B cell (primary cell): Measurements from ENCODE around the gene CYTH4. TPM values are rescaled to one million over a fixed set of nuclear protein-coding genes. Genes with fewer than 3 reads are reported as not detected.

ENCODE experiments used
- ATAC-seq: fragments of 200-7000 bp; cut with Tn5 transposase; one replicate; pipeline ENCODE4 v1.10.0; 2021; ENCODE audit warnings: low read depth, mild to moderate bottlenecking, moderate number of reproducible peaks, moderate library complexity
- CTCF ChIA-PET: fragments of 350-600 bp; sonication (Branson Sonifier 250); formaldehyde crosslinking; loops from one replicate; lab custom pipeline; 2021; ENCODE audit warnings: antibody characterized with exemption, inconsistent platforms; lab: Charles Lee
- POLR2A ChIA-PET: fragments of 350-600 bp; sonication (Branson Sonifier 250); formaldehyde crosslinking; loops from one replicate; lab custom pipeline; 2021; ENCODE audit warnings: antibody characterized with exemption; lab: Charles Lee
- DNase-seq: peaks from one replicate; pipeline ENCODE4 v3.0.0; 2013
- H2AFZ ChIP-seq: 2 replicates; pipeline ENCODE4 v1.6.1; 2012; ENCODE audit warnings: mild to moderate bottlenecking, low read depth, low read length; ENCODE audit not compliant: insufficient read depth, poor library complexity, severe bottlenecking
- H3K27ac ChIP-seq, 2 donors: 1 replicate in 1 of 2; 2 replicates in 1 of 2; pipeline ENCODE4 v1.5.1; 2012 to 2013; ENCODE audit warnings: low read length in 2 of 2, mild to moderate bottlenecking in 2 of 2, moderate library complexity in 1 of 2
- H3K27me3 ChIP-seq, 4 experiments: fragments of 200-600 bp in 1 of 4; sonication (generic) in 1 of 4; replicated peaks in 1 of 4; 1 replicate in 2 of 4; 2 replicates in 2 of 4; pipeline versions ENCODE4 v1.6.1 to v1.7.0; 2013 to 2016; ENCODE audit warnings: low read length in 3 of 4, mild to moderate bottlenecking in 2 of 4, mixed read lengths in 1 of 4, moderate library complexity in 1 of 4; ENCODE audit not compliant: insufficient read depth in 4 of 4, control insufficient read depth in 3 of 4; ENCODE audit errors: control extremely low read depth in 1 of 4
- H3K36me3 ChIP-seq, 2 experiments: replicated peaks in 1 of 2; 1 replicate in 1 of 2; 2 replicates in 1 of 2; pipeline versions ENCODE4 v1.6.1 to v1.7.1; 2013; ENCODE audit warnings: low read length in 1 of 2; ENCODE audit not compliant: insufficient read depth in 2 of 2, control insufficient read depth in 1 of 2; ENCODE audit errors: control extremely low read depth in 1 of 2, extremely low read depth in 1 of 2
- H3K4me1 ChIP-seq, 2 donors: fragments of 200-600 bp in 1 of 2; sonication (generic) in 1 of 2; 1 replicate in 1 of 2; 2 replicates in 1 of 2; pipeline versions ENCODE4 v1.5.1 to v1.6.1; 2013 to 2017; ENCODE audit warnings: low read length in 2 of 2; ENCODE audit not compliant: control insufficient read depth in 2 of 2, insufficient read depth in 2 of 2
- H3K4me2 ChIP-seq: replicated peaks from 2 replicates; pipeline ENCODE3; 2012; ENCODE audit warnings: mild to moderate bottlenecking, low read depth, low read length; ENCODE audit not compliant: poor library complexity, severe bottlenecking
- H3K4me3 ChIP-seq, 5 experiments: fragments of 200-600 bp in 1 of 5; sonication (generic) in 1 of 5; 1 replicate in 3 of 5; 2 replicates in 2 of 5; pipeline versions ENCODE4 v1.5.1 to v1.7.0; 2011 to 2016; ENCODE audit warnings: low read length in 4 of 5, mild to moderate bottlenecking in 4 of 5, low read depth in 2 of 5, control low read depth in 1 of 5, moderate library complexity in 1 of 5; ENCODE audit not compliant: insufficient read depth in 1 of 5; ENCODE audit errors: control extremely low read depth in 1 of 5, extremely low read depth in 1 of 5
- H3K79me2 ChIP-seq: fragments of 200-600 bp; sonication (generic); one replicate; pipeline ENCODE4 v1.6.0; 2016; ENCODE audit warnings: low read length; ENCODE audit not compliant: control insufficient read depth, insufficient read depth
- H3K9ac ChIP-seq: fragments of 200-600 bp; sonication (generic); 2 replicates; pipeline ENCODE4 v1.6.1; 2017; ENCODE audit warnings: mild to moderate bottlenecking, low read length, moderate library complexity
- H3K9me3 ChIP-seq, 3 donors: one replicate each; pipeline versions ENCODE4 v1.6.1 to v1.7.1; 2013; ENCODE audit warnings: low read length in 2 of 3; ENCODE audit not compliant: control insufficient read depth in 2 of 3, insufficient read depth in 1 of 3; ENCODE audit errors: control extremely low read depth in 1 of 3
- H4K20me1 ChIP-seq: 2 replicates; pipeline ENCODE4 v1.6.0; 2012; ENCODE audit warnings: mild to moderate bottlenecking, low read length; ENCODE audit not compliant: insufficient read depth, control insufficient read depth, poor library complexity, severe bottlenecking
- H3K27ac Mint-ChIP-seq: one replicate; pipeline ENCODE4 v1.8.0; 2021; ENCODE audit warnings: mixed read lengths
- H3K27me3 Mint-ChIP-seq: one replicate; pipeline ENCODE4 v1.8.0; 2021; ENCODE audit warnings: mixed read lengths
- H3K4me1 Mint-ChIP-seq: one replicate; pipeline ENCODE4 v1.8.0; 2021; ENCODE audit warnings: mixed read lengths
- H3K4me3 Mint-ChIP-seq: one replicate; pipeline ENCODE4 v1.8.0; 2021; ENCODE audit warnings: mixed read lengths
- H3K9me3 Mint-ChIP-seq: one replicate; pipeline ENCODE4 v1.8.0; 2022; ENCODE audit warnings: mixed read lengths; ENCODE audit not compliant: insufficient read depth
- EZH2 ChIP-seq: IDR thresholded peaks from 2 replicates; pipeline ENCODE4 v1.6.1; 2012; ENCODE audit warnings: borderline replicate concordance, low read depth, mild to moderate bottlenecking, moderate library complexity, low read length; ENCODE audit not compliant: insufficient read depth, poor library complexity, severe bottlenecking
- WGBS: methylation state at CpG from one replicate; pipeline ENCODE4 v1.1.5; 2013; ENCODE audit warnings: missing lambda C conversion rate; ENCODE audit not compliant: insufficient coverage; 5-methylcytosine and 5-hydroxymethylcytosine counted together
- intact Hi-C: fragments of 100-400 bp; cut with micrococcal nuclease; formaldehyde crosslinking; loops from one replicate; pipeline ENCODE4 v1.10.0; 2022
- polyA plus RNA-seq: library from polyadenylated mRNA; depleted of rRNA; stranded (reverse); fragments of >200 nt; gene quantifications from 2 replicates; pipeline ENCODE4 v1.2.3, GENCODE V29; 2012
- total RNA-seq, 2 donors: library from RNA; stranded (reverse); fragments of 120-200 nt in 1 of 2; gene quantifications; 1 replicate in 1 of 2; 2 replicates in 1 of 2; pipeline versions ENCODE4 v1.2.3 to v1.2.4, GENCODE V29; 2013 to 2022
- TF ChIP-seq, protein P1 (sequence below): fragments of 200-600 bp; IDR thresholded peaks from one replicate; pipeline ENCODE4 v1.8.0; 2022; ENCODE audit warnings: antibody characterized with exemption, mild to moderate bottlenecking

Gene CYTH4
- total and polyA plus RNA-seq, 2 donors (not counting 1 experiment from before 2014, with no cell fraction given), result 98.0 to 154 TPM

DNA sequence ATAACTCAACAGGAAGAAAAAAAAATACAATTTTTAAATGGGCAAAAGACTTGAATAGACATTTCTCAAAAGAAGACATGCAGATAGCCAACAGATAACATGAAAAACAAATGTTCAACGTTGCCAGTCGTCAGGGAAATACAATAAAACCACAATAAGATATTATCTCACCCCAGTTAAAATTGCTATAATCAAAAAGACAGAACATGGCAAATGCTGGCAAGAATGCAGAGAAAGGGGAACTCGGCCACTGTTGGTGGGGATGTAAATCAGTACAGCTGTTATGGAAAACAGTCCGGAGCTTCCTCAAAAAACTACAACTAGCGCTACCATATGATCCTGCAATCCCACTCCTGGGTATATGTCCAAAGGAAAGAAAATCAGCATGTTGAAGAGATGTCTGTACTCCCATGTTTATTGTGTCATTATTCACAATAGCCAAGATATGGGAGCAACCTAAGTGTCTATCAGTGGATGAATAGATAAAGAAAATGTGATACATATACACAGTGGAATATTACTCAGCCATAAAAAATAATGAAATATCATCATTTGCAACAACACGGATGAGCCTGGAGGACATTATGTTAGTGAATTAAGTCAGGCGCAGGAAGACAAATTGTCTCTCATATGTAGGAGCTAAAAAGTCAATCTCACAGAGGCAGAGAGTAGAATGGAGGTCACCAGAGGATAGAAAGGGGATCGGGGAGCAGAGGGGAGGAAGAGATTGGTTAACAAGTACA, 12.2 kb upstream of the CYTH4 start:
- Mint-ChIP-seq H3K4me3 (no peak overlapping the region), H3K4me1 (peaks cover 50% of the 10 kb centered on the region), H3K27ac (peak overlapping the region; percentile 42), H3K9me3 (no peaks in the 10 kb centered on the region), H3K27me3 (no peaks in the 10 kb centered on the region)
- Histone ChIP-seq H3K9ac (no peak overlapping the region), H4K20me1 (no peaks in the 10 kb centered on the region), H3K27me3 (no peaks in the 10 kb centered on the region), H3K36me3 (no peaks in the 10 kb centered on the region), H2AFZ (no peak overlapping the region), H3K79me2 (peaks cover 4% of the 10 kb centered on the region), H3K9me3 (no peaks in the 10 kb centered on the region), H3K4me2 (no peak overlapping the region), H3K4me1 (peaks cover 32 to 41% of the 10 kb centered on the region in 2 donors), H3K27ac (peak overlapping the region in 1 of 2 donors; percentile 23), H3K4me3 (no peak overlapping the region)
- TF ChIP-seq, protein P1, sequence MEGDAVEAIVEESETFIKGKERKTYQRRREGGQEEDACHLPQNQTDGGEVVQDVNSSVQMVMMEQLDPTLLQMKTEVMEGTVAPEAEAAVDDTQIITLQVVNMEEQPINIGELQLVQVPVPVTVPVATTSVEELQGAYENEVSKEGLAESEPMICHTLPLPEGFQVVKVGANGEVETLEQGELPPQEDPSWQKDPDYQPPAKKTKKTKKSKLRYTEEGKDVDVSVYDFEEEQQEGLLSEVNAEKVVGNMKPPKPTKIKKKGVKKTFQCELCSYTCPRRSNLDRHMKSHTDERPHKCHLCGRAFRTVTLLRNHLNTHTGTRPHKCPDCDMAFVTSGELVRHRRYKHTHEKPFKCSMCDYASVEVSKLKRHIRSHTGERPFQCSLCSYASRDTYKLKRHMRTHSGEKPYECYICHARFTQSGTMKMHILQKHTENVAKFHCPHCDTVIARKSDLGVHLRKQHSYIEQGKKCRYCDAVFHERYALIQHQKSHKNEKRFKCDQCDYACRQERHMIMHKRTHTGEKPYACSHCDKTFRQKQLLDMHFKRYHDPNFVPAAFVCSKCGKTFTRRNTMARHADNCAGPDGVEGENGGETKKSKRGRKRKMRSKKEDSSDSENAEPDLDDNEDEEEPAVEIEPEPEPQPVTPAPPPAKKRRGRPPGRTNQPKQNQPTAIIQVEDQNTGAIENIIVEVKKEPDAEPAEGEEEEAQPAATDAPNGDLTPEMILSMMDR, result no peak
- TF ChIP-seq EZH2, result no peak
- 100% methylated on average over 2 of the region's 8 CpGs for WGBS
- DNase-seq (peak; percentile 36), ATAC-seq (no peak)
- ChIA-PET POLR2A (no interaction called here), CTCF (interaction anchor here (0.7 to 13.1 kb wide), 8 partner anchors 10 to 201 kb away, joined by 3 to 377 read pairs (median 34); partner anchors contain the start of genes CYTH4 and RAC2)
- intact Hi-C loops, result loop anchor here (5.0 kb wide), 1 partner anchor 227 kb away; no protein-coding TSS in a partner anchor
